Measurements from ENCODE around the gene MAD1L1. TPM values are rescaled to one million over a fixed set of nuclear protein-coding genes. Genes with fewer than 3 reads are reported as not detected.

MAD1L1 gene
- total and polyA plus RNA-seq, 4 donors: 29.3 to 44.1 (median 35.8) TPM

GRCh38 chr7:1956611-1957470 lies 275.9 kb downstream of the MAD1L1 start:
- Histone ChIP-seq H3K36me3 (ENCODE audit: control insufficient read depth, insufficient read depth, low read length) (peaks cover 51% of the 10 kb centered on the region), H3K27ac (ENCODE audit: low read depth, low read length) (no peak overlapping the region), H3K4me3 (ENCODE audit: low read depth, low read length) (no peak overlapping the region), H3K4me1 (ENCODE audit: control insufficient read depth, insufficient read depth, low read length) (peaks cover 9% of the 10 kb centered on the region), H3K27me3 (ENCODE audit: control insufficient read depth, insufficient read depth, low read length) (no peaks in the 10 kb centered on the region), H3K9me3 (ENCODE audit: control insufficient read depth, insufficient read depth, low read length) (no peaks in the 10 kb centered on the region)
- WGBS (ENCODE audit: insufficient coverage): 95% methylated on average over 30 of the region's 30 CpGs
- DNase-seq (ENCODE audit: low read depth in 4 of 6, low spot score in 6 of 6): no peak

GRCh38 chr7:1956141-1956540 lies 276.6 kb downstream of the MAD1L1 start:
- Histone ChIP-seq H3K27ac (ENCODE audit: low read depth, low read length) (no peak overlapping the region), H3K4me1 (ENCODE audit: control insufficient read depth, insufficient read depth, low read length) (peaks cover 13% of the 10 kb centered on the region), H3K36me3 (ENCODE audit: control insufficient read depth, insufficient read depth, low read length) (peaks cover 57% of the 10 kb centered on the region), H3K27me3 (ENCODE audit: control insufficient read depth, insufficient read depth, low read length) (no peaks in the 10 kb centered on the region), H3K4me3 (ENCODE audit: low read depth, low read length) (no peak overlapping the region), H3K9me3 (ENCODE audit: control insufficient read depth, insufficient read depth, low read length) (no peaks in the 10 kb centered on the region)
- no peak for DNase-seq (ENCODE audit: low read depth in 4 of 6, low spot score in 6 of 6)
- 99% methylated on average over 6 of the region's 8 CpGs for WGBS (ENCODE audit: insufficient coverage)

GRCh38 chr7:1954366-1955004 lies 278.3 kb downstream of the MAD1L1 start:
- H3K36me3 ChIP-seq (ENCODE audit: control insufficient read depth, insufficient read depth, low read length): peaks cover 74% of the 10 kb centered on the region
- peaks cover 16% of the 10 kb centered on the region for H3K4me1 ChIP-seq (ENCODE audit: control insufficient read depth, insufficient read depth, low read length)
- 79% methylated on average over 18 of the region's 22 CpGs for WGBS (ENCODE audit: insufficient coverage)
- H3K27me3 ChIP-seq (ENCODE audit: control insufficient read depth, insufficient read depth, low read length): no peaks in the 10 kb centered on the region
- no peak for DNase-seq (ENCODE audit: low read depth in 4 of 6, low spot score in 6 of 6)
- no peak overlapping the region for H3K27ac ChIP-seq (ENCODE audit: low read depth, low read length)
- H3K9me3 ChIP-seq (ENCODE audit: control insufficient read depth, insufficient read depth, low read length): no peaks in the 10 kb centered on the region
- H3K4me3 ChIP-seq (ENCODE audit: low read depth, low read length): no peak overlapping the region

GRCh38 chr7:1953199-1954190 lies 279.2 kb downstream of the MAD1L1 start:
- Histone ChIP-seq H3K9me3 (ENCODE audit: control insufficient read depth, insufficient read depth, low read length) (no peaks in the 10 kb centered on the region), H3K27me3 (ENCODE audit: control insufficient read depth, insufficient read depth, low read length) (no peaks in the 10 kb centered on the region), H3K4me3 (ENCODE audit: low read depth, low read length) (no peak overlapping the region), H3K27ac (ENCODE audit: low read depth, low read length) (no peak overlapping the region), H3K36me3 (ENCODE audit: control insufficient read depth, insufficient read depth, low read length) (peaks cover 83% of the 10 kb centered on the region), H3K4me1 (ENCODE audit: control insufficient read depth, insufficient read depth, low read length) (peaks cover 16% of the 10 kb centered on the region)
- WGBS (ENCODE audit: insufficient coverage): 86% methylated on average over 43 of the region's 45 CpGs
- DNase-seq (ENCODE audit: low read depth in 4 of 6, low spot score in 6 of 6): peak in 1 of 6 donors; percentile 63

GRCh38 chr7:1952781-1953180 lies 280.0 kb downstream of the MAD1L1 start:
- H3K27ac ChIP-seq (ENCODE audit: low read depth, low read length): no peak overlapping the region
- no peaks in the 10 kb centered on the region for H3K27me3 ChIP-seq (ENCODE audit: control insufficient read depth, insufficient read depth, low read length)
- H3K9me3 ChIP-seq (ENCODE audit: control insufficient read depth, insufficient read depth, low read length): no peaks in the 10 kb centered on the region
- H3K4me1 ChIP-seq (ENCODE audit: control insufficient read depth, insufficient read depth, low read length): peaks cover 16% of the 10 kb centered on the region
- H3K36me3 ChIP-seq (ENCODE audit: control insufficient read depth, insufficient read depth, low read length): peaks cover 89% of the 10 kb centered on the region
- H3K4me3 ChIP-seq (ENCODE audit: low read depth, low read length): no peak overlapping the region
- no peak for DNase-seq (ENCODE audit: low read depth in 4 of 6, low spot score in 6 of 6)
- 99% methylated on average over 15 of the region's 15 CpGs for WGBS (ENCODE audit: insufficient coverage)

- no peak overlapping the region for H3K4me3 ChIP-seq (ENCODE audit: low read depth, low read length)
- peaks cover 88% of the 10 kb centered on the region for H3K36me3 ChIP-seq (ENCODE audit: control insufficient read depth, insufficient read depth, low read length)
- 95% methylated on average over 28 of the region's 28 CpGs for WGBS (ENCODE audit: insufficient coverage)
These were observed 280.5 kb downstream of the MAD1L1 start for GRCh38 chr7:1952169-1952760.

GRCh38 chr7:1951600-1951999 lies 281.1 kb downstream of the MAD1L1 start:
- H3K27ac ChIP-seq (ENCODE audit: low read depth, low read length): no peak overlapping the region
- H3K9me3 ChIP-seq (ENCODE audit: control insufficient read depth, insufficient read depth, low read length): no peaks in the 10 kb centered on the region
- WGBS (ENCODE audit: insufficient coverage): 94% methylated on average over 17 of the region's 17 CpGs
- DNase-seq (ENCODE audit: low read depth in 4 of 6, low spot score in 6 of 6): no peak
- H3K27me3 ChIP-seq (ENCODE audit: control insufficient read depth, insufficient read depth, low read length): no peaks in the 10 kb centered on the region
- no peak overlapping the region for H3K4me3 ChIP-seq (ENCODE audit: low read depth, low read length)
- H3K36me3 ChIP-seq (ENCODE audit: control insufficient read depth, insufficient read depth, low read length): peaks cover 87% of the 10 kb centered on the region
- H3K4me1 ChIP-seq (ENCODE audit: control insufficient read depth, insufficient read depth, low read length): peaks cover 16% of the 10 kb centered on the region

More at GRCh38 chr7:1952169-1952760, 280.5 kb downstream of the MAD1L1 start:
- H3K27me3 ChIP-seq (ENCODE audit: control insufficient read depth, insufficient read depth, low read length): no peaks in the 10 kb centered on the region
- DNase-seq (ENCODE audit: low read depth in 4 of 6, low spot score in 6 of 6): no peak
- H3K4me1 ChIP-seq (ENCODE audit: control insufficient read depth, insufficient read depth, low read length): peaks cover 16% of the 10 kb centered on the region
- no peak overlapping the region for H3K27ac ChIP-seq (ENCODE audit: low read depth, low read length)
- H3K9me3 ChIP-seq (ENCODE audit: control insufficient read depth, insufficient read depth, low read length): no peaks in the 10 kb centered on the region

GRCh38 chr7:1951159-1951536 lies 281.6 kb downstream of the MAD1L1 start:
- H3K27ac ChIP-seq (ENCODE audit: low read depth, low read length): no peak overlapping the region
- H3K4me3 ChIP-seq (ENCODE audit: low read depth, low read length): no peak overlapping the region
- DNase-seq (ENCODE audit: low read depth in 4 of 6, low spot score in 6 of 6): no peak
- WGBS (ENCODE audit: insufficient coverage): 70% methylated on average over 10 of the region's 10 CpGs
- H3K27me3 ChIP-seq (ENCODE audit: control insufficient read depth, insufficient read depth, low read length): no peaks in the 10 kb centered on the region
- peaks cover 16% of the 10 kb centered on the region for H3K4me1 ChIP-seq (ENCODE audit: control insufficient read depth, insufficient read depth, low read length)
- peaks cover 86% of the 10 kb centered on the region for H3K36me3 ChIP-seq (ENCODE audit: control insufficient read depth, insufficient read depth, low read length)
- no peaks in the 10 kb centered on the region for H3K9me3 ChIP-seq (ENCODE audit: control insufficient read depth, insufficient read depth, low read length)

Data from spinal cord (tissue), 10 donors.